GM18519 (cell line): ENCODE results near the gene DVL1.
"Not testable (repeated sequence)": the region's sequence is repeated elsewhere in the genome, so short reads cannot be mapped to it uniquely, and the experiment has no call there.

Experiments
- ATAC-seq: cut with Tn5 transposase; IDR thresholded peaks from one replicate; pipeline ENCODE4 v1.9.1; 2021; ENCODE audit warnings: mild to moderate bottlenecking, moderate library complexity; ENCODE audit not compliant: unreplicated experiment, low FRiP score

The DVL1 gene

DNA sequence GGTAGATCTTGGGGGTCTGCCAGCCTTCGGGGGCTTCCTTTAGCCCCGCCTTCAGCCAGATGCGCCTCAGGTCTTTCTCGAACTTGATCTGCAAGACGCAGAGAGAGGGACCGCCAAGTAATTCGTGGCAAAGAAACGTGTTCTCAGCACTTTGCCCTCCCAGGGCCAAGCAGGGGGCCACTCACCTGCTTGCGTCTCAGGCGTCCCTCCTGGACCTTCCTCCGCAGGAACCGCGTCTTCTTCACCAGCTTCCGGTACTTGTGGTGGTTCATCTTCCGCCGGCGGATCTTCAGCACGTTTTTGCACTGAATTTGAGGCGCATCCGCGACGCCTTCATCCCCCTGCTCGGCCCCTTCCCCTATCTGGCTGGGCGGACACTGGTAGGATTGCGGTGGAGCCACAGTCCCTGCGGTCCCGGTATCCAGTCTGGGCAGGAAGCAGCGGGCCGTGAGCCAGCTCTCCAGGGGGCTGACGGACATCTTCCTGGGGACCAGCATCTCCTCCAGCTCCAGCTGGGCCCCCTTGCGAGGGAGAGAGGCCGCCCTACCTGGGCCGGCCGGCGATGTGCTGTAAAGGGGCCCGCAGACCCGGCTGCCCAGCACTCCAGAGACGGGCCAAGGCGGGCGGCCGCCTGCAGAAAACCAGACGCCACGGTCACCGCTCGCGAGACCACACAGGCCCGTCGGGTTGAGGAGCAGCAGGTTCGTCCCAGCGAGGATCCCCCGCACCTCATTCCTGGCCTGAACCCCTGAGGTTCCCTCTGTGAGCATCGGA lies 24.8 kb upstream of the DVL1 start:
- ATAC-seq, result no peak

DNA sequence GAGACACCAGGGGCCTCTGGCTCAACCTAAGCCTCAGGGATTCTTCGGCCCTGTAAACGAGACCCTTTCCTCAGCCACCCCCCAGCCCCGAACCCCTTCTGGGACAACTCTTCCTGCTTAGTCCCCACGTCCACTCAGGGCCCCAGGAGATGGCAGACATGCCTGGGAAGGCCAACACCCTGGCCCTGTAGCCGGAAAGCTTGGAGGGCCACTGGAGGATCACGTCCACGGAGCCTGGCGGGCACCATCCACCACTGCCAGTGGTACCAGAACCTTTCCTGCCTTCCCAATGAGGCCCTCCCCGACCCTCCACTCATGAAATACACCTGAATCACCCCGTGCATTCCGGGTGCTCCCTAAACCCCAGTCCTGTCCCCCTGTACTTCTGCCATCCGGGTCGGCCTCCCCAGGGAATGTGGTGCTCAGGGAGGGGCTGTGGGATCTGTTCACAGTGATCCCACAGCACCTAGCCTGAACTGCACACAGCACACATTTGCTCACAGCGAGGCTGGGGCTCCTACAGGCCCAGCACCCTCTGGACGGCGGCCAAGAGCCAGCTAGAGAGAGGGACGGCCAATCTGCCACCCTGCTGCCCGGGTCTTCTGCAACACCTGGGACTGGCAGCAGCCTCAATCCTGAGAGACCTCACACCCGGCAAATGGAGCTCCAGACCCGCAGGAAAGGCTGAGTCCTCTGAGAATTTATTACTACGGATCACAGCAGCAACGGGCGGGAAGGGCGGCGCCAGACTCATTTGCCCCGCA lies 24.0 kb upstream of the DVL1 start:
- ATAC-seq, result no peak

DNA sequence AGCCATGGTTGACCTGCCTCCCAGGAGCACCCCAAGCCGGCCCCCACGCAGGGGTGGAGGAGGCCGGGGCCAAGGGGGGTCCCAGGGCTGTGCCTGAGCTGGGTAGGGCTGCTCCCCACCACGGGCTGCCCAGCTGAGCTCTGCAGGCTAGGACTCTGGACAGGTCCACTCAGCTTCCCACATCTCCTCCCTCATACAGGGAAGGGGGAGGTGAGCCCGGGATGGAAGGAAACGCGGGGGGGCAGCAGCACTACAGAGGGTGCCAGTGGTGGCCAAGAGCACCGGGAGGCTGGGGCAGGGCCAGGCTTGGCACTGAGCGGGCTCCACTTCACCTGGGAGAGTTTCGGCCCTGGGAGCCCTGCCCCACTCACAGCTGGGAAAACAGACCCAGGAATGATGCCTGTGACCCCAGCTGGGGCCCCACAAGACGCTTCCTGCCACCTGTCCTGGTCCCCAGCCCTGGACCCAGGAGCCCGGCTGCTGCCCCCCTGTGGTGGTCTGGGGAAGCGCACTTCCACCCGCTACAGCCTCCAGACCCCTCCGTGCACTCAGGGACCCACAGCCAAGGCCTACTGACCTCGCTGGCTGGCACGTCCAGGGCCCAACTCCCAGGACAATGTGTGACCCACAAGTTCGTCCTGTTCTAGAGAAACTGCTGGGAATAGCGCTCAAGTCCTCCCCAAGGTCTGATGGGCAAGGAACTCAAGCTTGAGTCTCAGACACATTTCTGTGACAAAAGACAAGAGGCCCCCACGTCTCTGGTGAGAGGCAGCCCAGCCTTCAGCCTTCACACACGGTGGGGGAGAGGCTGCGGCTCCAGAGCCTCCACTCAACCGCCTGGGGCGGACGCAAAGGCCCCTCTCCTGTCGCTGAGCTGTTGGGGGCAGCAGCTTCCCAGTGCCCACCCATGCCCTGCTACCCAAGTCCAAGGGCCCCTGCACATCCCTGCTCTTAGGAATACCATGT lies 22.8 kb upstream of the DVL1 start:
- no peak for ATAC-seq

DNA sequence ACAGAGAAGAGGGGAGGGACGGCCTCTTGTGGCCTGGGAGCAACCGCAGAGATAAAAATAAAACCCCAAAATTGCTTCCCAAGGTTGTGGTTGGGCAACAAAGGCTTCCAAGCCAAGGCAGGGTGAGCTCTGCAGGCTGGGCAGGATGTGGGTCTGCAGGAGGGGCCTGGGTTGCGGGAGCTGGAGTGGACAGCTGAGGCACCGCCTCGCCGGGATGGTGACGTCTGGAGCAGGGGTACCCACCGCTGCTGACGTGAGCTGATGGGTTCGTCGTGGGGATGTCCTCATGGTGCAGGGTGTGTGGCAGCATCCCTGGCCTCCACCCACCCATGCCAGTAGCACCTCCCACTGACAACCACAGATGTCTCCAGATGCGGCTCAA lies 22.1 kb upstream of the DVL1 start:
- no peak for ATAC-seq

DNA sequence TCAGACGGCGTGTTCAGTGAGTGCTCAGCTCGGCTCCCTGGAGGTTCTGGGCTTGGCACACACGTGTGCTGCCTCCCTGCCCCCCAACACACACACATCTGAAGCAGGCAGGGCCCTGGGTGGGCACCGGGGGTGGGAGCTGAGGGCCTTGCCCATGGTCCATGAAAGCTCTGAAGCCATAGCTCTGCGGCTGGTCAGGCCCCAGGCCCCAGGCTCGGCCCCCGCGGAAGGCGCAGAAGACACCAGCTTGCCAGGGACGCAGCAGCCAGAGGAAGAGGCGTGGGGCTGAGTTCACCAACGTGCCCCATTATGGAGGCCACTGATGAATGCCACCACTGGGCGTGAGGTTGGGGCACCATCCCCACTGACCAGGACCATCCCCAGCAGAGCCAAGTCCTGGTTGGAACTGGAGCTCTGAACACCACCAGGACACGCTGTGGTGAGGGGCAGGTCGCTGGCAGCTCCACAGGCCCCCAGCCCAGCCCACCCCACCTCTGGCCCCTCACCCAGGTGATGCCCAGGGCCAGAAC lies 21.6 kb upstream of the DVL1 start:
- ATAC-seq, result no peak

DNA sequence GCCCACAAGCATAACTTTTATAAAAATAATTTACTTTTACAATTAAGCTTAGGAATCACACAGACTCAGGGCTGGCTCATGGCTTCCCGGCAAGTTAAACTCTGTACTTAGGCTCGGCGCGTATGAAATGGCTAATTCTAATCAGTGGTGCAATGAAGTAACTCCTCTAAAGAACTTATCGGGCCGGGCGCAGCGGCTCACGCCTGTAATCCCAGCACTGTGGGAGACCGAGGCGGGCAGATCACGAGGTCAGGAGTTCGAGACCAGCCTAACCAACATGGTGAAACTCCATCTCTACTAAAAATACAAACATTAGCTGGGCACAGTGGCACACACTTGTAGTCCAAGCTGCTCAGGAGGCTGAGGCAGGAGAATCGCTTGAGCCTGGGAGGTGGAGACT lies 20.9 kb upstream of the DVL1 start:
- ATAC-seq, result not testable (repeated sequence)

DNA sequence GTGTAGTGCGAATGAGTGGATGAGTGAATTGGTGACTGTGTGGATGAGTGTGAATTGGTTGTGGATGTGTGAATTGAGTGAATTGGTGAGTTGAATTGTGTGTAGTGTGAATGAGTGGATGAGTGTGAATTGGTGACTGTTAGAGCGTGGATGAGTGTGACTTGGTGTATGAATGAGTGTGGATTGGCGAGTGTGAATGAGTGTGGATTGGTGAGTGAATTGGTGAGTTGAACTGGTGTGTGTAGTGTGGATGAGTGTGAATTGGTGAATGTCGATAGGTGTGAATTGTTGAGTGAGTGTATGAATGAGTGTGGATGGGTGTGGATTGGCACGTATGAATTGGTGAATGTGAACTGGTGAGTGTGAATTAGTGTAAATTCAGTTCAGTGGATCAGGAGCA lies 18.1 kb upstream of the DVL1 start:
- ATAC-seq, result no peak

DNA sequence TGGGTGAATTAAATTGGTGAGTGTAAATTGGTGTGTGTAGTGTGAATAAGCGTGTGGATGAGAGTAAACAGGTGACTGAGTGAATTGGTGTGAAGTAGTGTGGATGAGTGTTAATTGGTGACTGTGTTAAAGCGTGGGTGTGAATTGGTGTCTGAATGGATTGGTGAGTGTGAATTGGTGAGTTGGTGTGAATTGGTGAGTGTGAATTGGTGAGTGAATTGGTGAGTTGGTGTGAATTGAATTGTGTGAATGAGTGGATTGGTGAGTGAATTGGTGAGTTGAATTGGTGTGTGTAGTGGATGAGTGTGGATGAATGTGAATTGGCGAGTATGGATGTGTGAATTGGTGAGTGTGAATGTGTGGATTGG lies 17.5 kb upstream of the DVL1 start:
- no peak for ATAC-seq

DNA sequence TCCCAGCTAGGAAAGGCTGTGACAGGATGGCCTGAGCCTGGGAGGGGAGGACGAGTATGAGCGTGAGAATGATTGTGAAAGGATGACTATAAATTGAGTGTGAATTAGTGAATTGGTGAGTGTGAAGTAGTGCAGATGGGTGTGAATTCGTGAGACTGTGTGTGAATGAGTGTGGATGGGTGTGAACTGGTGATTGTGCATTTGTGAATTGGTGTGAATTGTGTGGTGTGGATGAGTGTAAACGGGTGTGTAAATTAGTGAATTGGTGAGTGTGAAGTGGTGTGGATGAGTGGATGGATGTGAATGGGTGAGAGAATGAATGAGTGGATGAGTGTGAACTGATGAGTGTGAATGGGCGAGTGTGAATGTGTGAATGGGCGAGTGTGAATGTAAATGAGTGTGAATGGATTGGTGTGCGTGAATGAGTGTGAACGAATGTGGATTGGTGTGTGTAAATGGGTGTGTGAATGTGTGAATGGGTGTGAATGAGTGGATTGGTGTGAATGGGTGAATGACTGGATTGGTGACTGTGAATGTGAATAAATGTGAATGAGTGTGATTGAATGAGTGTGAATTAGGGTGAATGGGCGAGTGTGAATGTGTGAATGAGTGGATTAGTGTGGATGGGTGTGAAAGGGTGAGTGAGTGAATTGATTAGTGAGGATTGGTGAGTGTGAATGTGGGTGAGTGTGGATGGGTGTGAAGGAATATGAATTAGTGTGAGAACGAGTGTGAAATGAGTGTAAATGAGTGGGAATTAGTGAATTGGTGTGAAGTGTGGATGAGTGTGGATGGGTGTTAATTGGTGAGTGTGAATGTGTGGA lies 16.9 kb upstream of the DVL1 start:
- no peak for ATAC-seq

DNA sequence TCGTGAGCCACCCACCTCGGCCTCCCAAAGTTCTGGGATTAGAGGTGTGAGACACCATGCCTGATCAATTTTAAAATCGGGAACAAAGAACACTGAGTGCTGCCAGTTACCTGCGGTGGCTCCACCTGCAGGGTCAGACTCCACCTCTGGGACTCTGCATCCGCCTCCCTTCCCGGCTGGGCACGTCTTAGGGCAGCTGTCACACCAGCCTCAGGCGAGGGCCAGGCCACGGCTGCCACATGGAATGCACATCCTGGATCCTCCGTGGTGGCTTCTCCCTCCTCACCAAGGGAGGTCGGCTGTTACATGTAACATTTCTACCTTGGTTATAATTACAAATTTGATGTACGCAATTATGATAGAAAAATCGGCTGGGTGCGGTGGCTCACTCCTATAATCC lies 15.0 kb upstream of the DVL1 start:
- ATAC-seq, result no peak

DNA sequence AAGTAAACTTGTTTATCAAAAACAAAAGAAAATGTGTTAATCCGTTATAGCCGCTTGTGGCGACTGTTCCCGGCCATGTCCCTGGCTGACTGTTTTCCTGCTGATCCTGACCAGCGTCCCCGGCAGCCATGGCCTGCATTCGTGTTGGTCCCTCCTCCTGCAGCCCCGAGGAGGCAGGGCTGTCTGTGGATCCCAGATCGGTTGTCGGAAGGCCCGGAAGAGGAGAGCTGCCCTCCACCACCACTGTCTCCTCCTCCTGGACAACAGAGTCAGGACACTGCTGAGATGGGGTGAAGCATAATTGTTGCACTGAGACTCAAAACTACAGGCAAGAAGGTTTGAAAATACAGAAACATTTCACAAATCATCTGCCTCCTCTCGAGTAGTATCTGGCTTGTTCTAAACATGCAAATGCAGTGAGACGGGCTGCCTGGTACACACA lies 12.8 kb upstream of the DVL1 start:
- no peak for ATAC-seq

DNA sequence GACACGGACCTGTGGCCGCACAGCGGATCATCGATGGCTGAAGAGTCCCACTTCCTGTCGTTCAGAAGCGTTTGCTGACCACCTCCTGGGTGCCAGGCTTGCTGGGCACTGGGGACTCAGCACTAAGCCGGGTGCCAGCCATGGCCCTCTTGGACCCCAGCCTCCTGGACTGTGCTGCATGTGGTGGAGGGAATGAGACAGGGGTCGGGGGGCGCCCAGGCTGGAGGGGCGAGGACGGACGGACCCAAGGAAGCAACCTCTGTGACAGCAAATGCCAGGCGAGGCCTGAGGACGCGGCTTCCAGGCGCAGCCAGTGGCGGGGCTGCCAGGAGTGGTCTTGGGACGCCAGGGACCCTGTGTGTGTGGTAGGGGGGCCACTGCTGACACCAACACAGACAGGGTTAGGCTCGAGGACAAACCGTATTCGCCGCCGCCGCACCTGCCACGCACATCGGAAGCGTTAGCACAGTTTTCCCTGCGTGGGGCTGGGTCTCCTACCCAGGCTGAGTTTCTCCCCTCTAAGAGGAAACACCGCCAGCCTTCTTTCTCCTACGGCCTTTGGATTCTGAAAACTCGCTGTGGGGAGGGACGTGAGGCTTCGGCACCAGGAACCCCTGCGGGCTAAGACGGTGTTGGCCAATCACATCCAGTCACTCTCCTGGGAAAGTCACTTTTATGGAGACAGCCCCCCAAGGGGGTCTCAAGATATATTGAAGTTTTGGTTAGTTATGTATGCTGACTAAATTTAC lies 12.2 kb upstream of the DVL1 start:
- no peak for ATAC-seq

DNA sequence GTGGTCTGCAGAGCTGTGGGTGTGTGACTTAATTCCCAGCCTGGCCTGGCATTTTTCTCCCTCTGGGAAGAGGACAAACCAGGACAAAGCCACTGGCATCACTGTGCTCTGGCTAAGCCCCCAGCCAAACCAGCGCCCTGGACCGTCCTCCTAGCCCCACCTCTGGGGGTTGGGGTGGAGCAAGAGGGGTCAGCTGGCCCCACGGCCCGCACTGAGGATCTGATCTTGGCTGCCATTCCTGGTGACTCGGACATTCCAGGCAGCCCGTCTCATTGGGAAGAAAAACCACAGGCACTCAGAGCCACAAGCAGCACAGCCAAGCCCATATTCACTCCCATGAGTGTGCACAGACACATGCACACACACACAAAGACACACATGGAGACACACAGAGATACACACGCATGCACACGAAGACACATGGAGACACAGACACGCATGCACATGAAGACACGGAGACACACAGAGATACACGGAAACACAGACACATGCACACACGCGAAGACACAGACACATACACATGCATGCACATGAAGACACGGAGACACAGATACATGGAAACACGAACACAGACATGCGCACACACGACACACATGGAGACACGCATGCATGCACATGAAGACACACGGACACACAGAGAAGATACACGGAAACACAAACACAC lies 11.4 kb upstream of the DVL1 start:
- no peak for ATAC-seq

DNA sequence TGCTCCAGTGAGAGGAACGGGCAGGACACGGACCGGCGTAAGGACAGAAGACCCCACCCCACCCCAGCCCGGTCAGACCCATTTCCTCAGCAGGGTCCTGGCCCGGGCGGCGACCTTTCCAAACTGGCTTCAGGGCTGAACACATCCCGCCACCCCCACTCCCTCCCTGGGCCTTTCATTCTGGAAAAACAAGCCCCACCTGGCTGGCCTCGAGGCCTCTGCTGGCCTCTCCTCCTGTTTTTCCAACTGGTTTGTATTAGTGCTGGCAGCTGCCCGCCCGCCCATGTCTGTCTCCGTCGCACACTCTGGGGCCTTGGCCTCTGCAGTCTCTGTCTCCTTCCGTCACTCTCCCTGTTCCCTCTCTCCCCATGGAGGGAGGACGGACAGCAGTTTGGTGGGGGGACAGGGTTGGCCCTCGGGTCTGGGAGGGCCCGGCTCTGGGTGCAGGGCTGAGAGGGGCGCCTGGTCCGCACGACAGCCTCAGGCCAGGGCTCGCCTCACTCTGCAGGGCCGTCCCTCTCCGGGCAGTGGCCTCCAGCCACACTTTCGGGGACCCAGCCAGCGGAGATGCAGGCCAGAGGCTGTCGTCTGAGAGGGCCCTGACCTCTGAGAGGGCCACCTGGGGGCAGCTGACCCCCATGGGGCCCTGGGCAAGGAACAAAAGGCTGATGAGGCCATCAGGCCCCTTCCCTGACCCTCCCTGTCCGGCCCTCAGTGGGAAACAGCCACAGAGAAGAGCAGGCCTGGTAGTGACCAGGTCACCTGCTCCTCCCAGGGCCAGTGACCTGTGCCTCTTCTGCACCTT lies 10.6 kb upstream of the DVL1 start:
- ATAC-seq, result no peak

DNA sequence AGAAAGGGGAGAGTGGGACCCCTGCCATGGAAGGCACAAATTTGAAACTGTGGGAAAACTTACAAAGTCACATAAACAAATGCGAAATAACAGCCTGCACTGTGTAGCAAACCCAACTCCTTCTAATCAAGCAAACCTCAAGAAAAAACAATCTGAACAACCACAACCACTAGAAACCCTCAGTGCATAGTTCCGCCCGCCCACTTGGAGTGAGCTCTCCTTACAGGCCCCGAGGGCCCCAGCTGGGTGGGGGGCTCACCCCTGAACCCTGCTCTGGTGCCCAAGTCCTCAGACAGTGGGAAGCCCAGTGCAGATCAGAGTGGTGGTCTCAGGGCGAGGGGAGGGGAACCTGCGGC lies 10.1 kb upstream of the DVL1 start:
- no peak for ATAC-seq

DNA sequence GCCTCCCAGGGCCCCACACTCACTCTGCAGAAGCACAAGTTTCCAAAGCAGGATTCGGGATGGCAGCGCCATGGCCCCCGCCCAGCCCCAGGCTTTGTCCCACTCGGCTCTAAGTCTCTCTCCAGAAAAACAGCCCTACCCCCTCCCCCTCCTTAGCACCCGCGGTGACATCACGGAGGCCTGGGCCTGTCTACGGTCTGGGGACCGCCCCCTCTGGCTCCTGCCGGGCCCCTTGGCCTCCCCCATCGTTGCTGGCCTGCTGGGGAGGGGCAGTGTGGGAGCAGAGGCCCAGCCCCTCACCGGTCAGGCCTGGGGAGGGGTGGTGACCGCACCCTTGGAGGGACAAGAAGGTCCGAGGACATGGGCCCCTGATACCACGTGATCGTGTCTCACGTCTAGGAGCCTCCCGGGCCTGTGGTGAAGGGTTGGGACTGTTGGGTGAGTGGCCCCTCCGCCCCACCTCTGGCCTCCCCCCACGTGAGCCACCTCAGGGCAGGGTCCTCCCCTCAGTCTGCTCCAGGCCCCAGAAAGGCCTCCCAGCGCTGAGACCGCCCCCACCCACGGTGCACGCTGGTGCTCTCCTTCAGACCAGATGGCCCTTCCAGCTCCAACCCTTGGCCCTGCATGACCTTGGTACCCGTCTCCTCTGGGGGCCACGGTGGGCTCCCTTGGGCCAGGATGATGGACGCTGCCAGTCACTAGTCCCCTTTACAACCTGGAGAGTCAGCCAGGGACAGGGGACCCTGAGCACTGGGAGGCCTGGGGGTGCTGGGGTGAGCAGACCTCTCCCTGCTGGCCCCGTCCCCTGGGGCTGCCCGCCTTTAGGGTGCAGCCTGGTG lies 9.4 kb upstream of the DVL1 start, which contains the start of gene MXRA8:
Gene MXRA8 (minus strand): TSS at position 123 of the 839 bp plus-strand sequence. CDS start 51 bp downstream, at position 72.
- no peak for ATAC-seq

DNA sequence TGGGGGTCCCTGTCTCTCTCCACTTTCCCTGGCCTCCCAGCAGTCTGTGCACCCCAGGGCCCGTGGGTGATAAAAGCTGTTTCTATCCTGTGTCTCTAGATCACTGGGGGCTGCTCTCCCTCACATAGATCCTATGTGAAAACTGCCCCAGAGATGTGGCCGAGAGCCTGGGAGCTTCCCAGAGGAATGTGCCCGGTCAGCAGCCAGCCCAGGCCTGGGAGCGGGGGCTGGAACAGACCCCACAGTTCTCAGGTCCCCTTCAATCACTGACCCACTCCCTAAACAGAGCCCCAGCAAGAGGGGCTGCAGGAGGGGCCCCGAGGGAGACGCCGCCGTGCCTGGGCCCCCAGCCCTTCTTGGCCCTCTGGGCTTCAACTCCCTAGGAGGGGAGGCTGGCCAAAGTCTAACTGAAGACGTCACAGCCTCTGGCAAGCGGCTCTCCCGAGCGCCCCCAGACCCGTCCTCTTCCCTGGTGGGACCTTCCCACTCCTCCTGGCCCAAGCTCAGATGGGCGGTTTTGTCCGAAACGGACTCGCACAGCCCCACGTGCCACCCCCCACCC lies 8.7 kb upstream of the DVL1 start:
- ATAC-seq, result no peak
